Mesothelial cell of epicardium (in vitro differentiated cells): ENCODE measurements around the gene PPP1R9A. TPM values are rescaled to one million over a fixed set of nuclear protein-coding genes. Genes with fewer than 3 reads are reported as not detected.

ENCODE experiments used
- DNase-seq, 2 experiments: peaks; one replicate each; pipeline ENCODE4 v3.0.0; 2021; ENCODE audit warnings: low spot score in 2 of 2; ENCODE audit not compliant: unreplicated experiment in 2 of 2
- H3K27ac Mint-ChIP-seq: 2 replicates; pipeline ENCODE4 v1.8.0; 2021; ENCODE audit warnings: mixed read lengths
- H3K27me3 Mint-ChIP-seq: 2 replicates; pipeline ENCODE4 v1.8.0; 2021; ENCODE audit warnings: low read depth, mixed read lengths
- H3K36me3 Mint-ChIP-seq: 2 replicates; pipeline ENCODE4 v1.8.0; 2021; ENCODE audit warnings: mixed read lengths
- H3K4me1 Mint-ChIP-seq: 2 replicates; pipeline ENCODE4 v1.8.0; 2021; ENCODE audit warnings: mixed read lengths
- H3K4me3 Mint-ChIP-seq: 2 replicates; pipeline ENCODE4 v1.8.0; 2021; ENCODE audit warnings: mild to moderate bottlenecking, moderate library complexity, mixed read lengths
- H3K9me3 Mint-ChIP-seq: 2 replicates; pipeline ENCODE4 v1.8.0; 2021; ENCODE audit warnings: mixed read lengths
- CTCF ChIP-seq: fragments of 200-600 bp; sonication (generic); IDR thresholded peaks from one replicate; pipeline ENCODE4 v1.5.0; 2021; ENCODE audit warnings: antibody characterized with exemption; ENCODE audit not compliant: unreplicated experiment
- total RNA-seq: library from RNA; stranded (reverse); gene quantifications from 3 replicates; pipeline ENCODE4 v1.2.1, GENCODE V29; 2021

The PPP1R9A gene
- total RNA-seq, 1 donor from 2014 or later: 39.3 TPM

GRCh38 chr7:95190515-95190914 is 283.1 kb downstream of the PPP1R9A start:
- Mint-ChIP-seq H3K27me3 (no peaks in the 10 kb centered on the region), H3K4me1 (peaks cover 3% of the 10 kb centered on the region), H3K27ac (no peak overlapping the region), H3K9me3 (peaks cover 26% of the 10 kb centered on the region), H3K36me3 (peaks cover 18% of the 10 kb centered on the region), H3K4me3 (no peak overlapping the region)
- DNase-seq: no peak
- no peak for TF ChIP-seq CTCF

DNA sequence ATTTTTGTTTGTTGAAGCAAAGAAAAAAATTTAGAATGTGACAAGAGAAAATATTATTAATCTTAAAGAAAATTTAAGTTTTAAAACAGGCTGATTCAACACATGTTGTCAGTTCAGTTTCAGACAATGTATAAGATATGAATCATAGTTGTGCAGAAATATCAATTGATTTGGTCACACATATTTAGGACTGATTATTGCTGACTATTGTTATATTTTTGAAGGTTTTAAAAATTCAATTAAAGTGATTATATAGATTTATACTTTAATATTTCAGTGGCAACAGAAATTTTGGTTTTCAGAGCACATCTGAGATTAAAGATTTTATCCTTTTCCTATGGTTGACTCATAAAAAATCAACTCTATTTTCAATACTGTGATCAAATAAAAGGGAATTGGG is 284.4 kb downstream of the PPP1R9A start:
- H3K9me3 Mint-ChIP-seq: peaks cover 26% of the 10 kb centered on the region
- no peak overlapping the region for H3K27ac Mint-ChIP-seq
- no peak for TF ChIP-seq CTCF
- H3K36me3 Mint-ChIP-seq: peaks cover 18% of the 10 kb centered on the region
- H3K4me3 Mint-ChIP-seq: no peak overlapping the region
- DNase-seq: no peak
- H3K4me1 Mint-ChIP-seq: peaks cover 3% of the 10 kb centered on the region
- H3K27me3 Mint-ChIP-seq: no peaks in the 10 kb centered on the region

- Mint-ChIP-seq H3K4me3 (no peak overlapping the region), H3K27me3 (no peaks in the 10 kb centered on the region), H3K9me3 (no peaks in the 10 kb centered on the region), H3K27ac (peak overlapping the region; percentile 14), H3K4me1 (peaks cover 8% of the 10 kb centered on the region), H3K36me3 (no peaks in the 10 kb centered on the region)
- DNase-seq: no peak
- no peak for TF ChIP-seq CTCF
These were observed 291.5 kb downstream of the PPP1R9A start for GRCh38 chr7:95198863-95199262.

DNA sequence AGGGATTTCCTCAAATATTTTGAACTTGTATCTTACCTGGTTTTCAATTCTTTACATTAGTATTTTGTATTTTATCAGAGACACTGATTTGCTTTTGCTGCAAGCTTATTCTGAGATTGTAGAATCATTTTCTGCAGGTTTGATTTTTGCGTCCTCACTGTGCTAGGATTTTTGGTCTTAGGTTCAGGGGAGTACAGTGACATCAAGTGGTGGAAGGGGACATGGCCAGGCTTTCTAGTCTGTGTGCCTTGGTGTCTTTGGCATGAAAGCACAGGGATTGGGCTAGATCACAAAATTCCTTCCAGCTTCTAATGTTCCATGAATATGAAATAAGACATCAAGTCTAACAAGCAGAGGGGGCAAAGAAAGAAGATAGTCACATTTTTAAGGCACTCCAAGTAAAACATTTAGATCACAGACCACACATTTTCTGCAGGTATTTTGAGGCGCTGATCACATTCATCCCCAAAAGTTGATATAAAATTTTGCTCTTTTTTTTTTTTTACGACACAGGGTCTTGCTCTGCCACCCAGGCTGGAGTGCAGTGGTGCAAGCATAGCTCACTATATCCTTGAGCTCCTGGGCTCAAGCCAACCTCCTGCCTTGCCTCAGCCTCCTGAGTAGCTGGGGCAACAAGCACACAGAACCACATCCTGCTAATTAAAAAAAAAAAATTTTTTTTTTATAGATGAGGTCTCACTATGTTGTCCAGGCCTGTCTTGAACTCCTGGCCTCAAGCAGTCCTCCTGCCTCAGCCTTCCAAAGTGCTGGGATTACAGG is 292.6 kb downstream of the PPP1R9A start:
- peak in 1 of 2 experiments; percentile 41 for DNase-seq
- Mint-ChIP-seq H3K27me3 (no peaks in the 10 kb centered on the region), H3K9me3 (no peaks in the 10 kb centered on the region), H3K27ac (no peak overlapping the region), H3K4me1 (peaks cover 8% of the 10 kb centered on the region), H3K4me3 (no peak overlapping the region), H3K36me3 (no peaks in the 10 kb centered on the region)
- peak; percentile 52 for TF ChIP-seq CTCF

- no peak for TF ChIP-seq CTCF
- no peak overlapping the region for H3K27ac Mint-ChIP-seq
- H3K4me1 Mint-ChIP-seq: peaks cover 11% of the 10 kb centered on the region
- H3K4me3 Mint-ChIP-seq: no peak overlapping the region
- DNase-seq: no peak
- H3K9me3 Mint-ChIP-seq: no peaks in the 10 kb centered on the region
- no peaks in the 10 kb centered on the region for H3K36me3 Mint-ChIP-seq
- no peaks in the 10 kb centered on the region for H3K27me3 Mint-ChIP-seq
These were observed 293.3 kb downstream of the PPP1R9A start for GRCh38 chr7:95200741-95201140.
